Endodermal cell (in vitro differentiated cells): ENCODE data around the gene AARS1. TPM values are rescaled to one million over a fixed set of nuclear protein-coding genes. Genes with fewer than 3 reads are reported as not detected.

ENCODE experiments used
- DNase-seq: peaks from one replicate; pipeline ENCODE4 v3.0.0-alpha.2; 2017
- H3K27ac ChIP-seq: 2 replicates; pipeline ENCODE4 v1.5.1; 2013; ENCODE audit warnings: mild to moderate bottlenecking, low read depth, low read length, moderate library complexity
- H3K27me3 ChIP-seq: 2 replicates; pipeline ENCODE4 v1.6.1; 2013; ENCODE audit warnings: mild to moderate bottlenecking, low read length, moderate library complexity; ENCODE audit not compliant: insufficient read depth, control insufficient read depth, poor library complexity, severe bottlenecking
- H3K36me3 ChIP-seq: 2 replicates; pipeline ENCODE4 v1.7.0; 2013; ENCODE audit warnings: mild to moderate bottlenecking, low read length, moderate library complexity; ENCODE audit not compliant: control insufficient read depth, insufficient read depth
- H3K4me1 ChIP-seq: one replicate; pipeline ENCODE4 v1.7.0; 2013; ENCODE audit warnings: low read length; ENCODE audit not compliant: control insufficient read depth, insufficient read depth
- H3K4me3 ChIP-seq: 2 replicates; pipeline ENCODE4 v1.5.1; 2013; ENCODE audit warnings: mild to moderate bottlenecking, low read length, moderate library complexity
- H3K9ac ChIP-seq: 2 replicates; pipeline ENCODE4 v1.6.1; 2013; ENCODE audit warnings: mild to moderate bottlenecking, low read length, moderate library complexity; ENCODE audit not compliant: poor library complexity, severe bottlenecking; ENCODE audit errors: extremely low read depth
- H3K9me3 ChIP-seq: 2 replicates; pipeline ENCODE4 v1.6.1; 2013; ENCODE audit warnings: mild to moderate bottlenecking, low read length, moderate library complexity; ENCODE audit not compliant: control insufficient read depth
- H3K27ac Mint-ChIP-seq: 2 replicates; pipeline ENCODE4 v1.8.0; 2020; ENCODE audit warnings: mixed read lengths
- H3K27me3 Mint-ChIP-seq: 2 replicates; pipeline ENCODE4 v1.8.0; 2021; ENCODE audit warnings: mild to moderate bottlenecking, mixed read lengths; ENCODE audit not compliant: insufficient read depth
- H3K36me3 Mint-ChIP-seq: 2 replicates; pipeline ENCODE4 v1.8.0; 2020; ENCODE audit warnings: low read depth, mixed read lengths
- H3K4me1 Mint-ChIP-seq: 2 replicates; pipeline ENCODE4 v1.8.0; 2020; ENCODE audit warnings: mixed read lengths
- H3K4me3 Mint-ChIP-seq: 2 replicates; pipeline ENCODE4 v1.8.0; 2020; ENCODE audit warnings: mild to moderate bottlenecking, moderate library complexity, mixed read lengths
- H3K9me3 Mint-ChIP-seq: 2 replicates; pipeline ENCODE4 v1.8.0; 2020; ENCODE audit warnings: mild to moderate bottlenecking, mixed read lengths
- CTCF ChIP-seq: fragments of 200-600 bp; sonication (generic); conservative IDR thresholded peaks from 2 replicates; pipeline ENCODE4 v1.5.0; 2021; ENCODE audit warnings: antibody characterized with exemption, mild to moderate bottlenecking
- WGBS, 2 experiments: methylation state at CpG; one replicate each; pipeline versions ENCODE4 v1.1.5 to v1.1.7; 2013; ENCODE audit warnings: missing lambda C conversion rate in 2 of 2, mixed read lengths in 1 of 2; ENCODE audit not compliant: insufficient coverage in 1 of 2, insufficient read length in 1 of 2; 5-methylcytosine and 5-hydroxymethylcytosine counted together
- total RNA-seq, 2 donors: library from RNA; stranded (reverse); fragmentation: NEBNext Ultra II Directional in 1 of 2; extraction: Animal tissue kit (Norgen Biotek cat#: 25700) in 1 of 2; gene quantifications; 2 replicates in 1 of 2; 3 replicates in 1 of 2; pipeline ENCODE4 v1.2.1, GENCODE V29; 2021

The AARS1 gene
- total RNA-seq, 2 donors from 2014 or later, result 132 to 143 TPM

- Histone ChIP-seq H3K36me3 (peaks cover 36% of the 10 kb centered on the region), H3K9ac (no peak overlapping the region), H3K4me3 (no peak overlapping the region), H3K9me3 (no peaks in the 10 kb centered on the region), H3K27ac (no peak overlapping the region), H3K4me1 (no peaks in the 10 kb centered on the region), H3K27me3 (no peaks in the 10 kb centered on the region)
- 82% methylated on average over 9 of the region's 9 CpGs for WGBS, 2 experiments
- DNase-seq, result peak; percentile 69
- H3K9me3 Mint-ChIP-seq, result no peaks in the 10 kb centered on the region
- no peak overlapping the region for H3K4me3 Mint-ChIP-seq
- no peaks in the 10 kb centered on the region for H3K27me3 Mint-ChIP-seq
- H3K4me1 Mint-ChIP-seq, result no peaks in the 10 kb centered on the region
- H3K36me3 Mint-ChIP-seq, result peaks cover 55% of the 10 kb centered on the region
- peak overlapping the region; percentile 82 for H3K27ac Mint-ChIP-seq
- TF ChIP-seq CTCF, result peak; percentile 79
Measured at GRCh38 chr16:70331588-70332358, 42.5 kb upstream of the AARS1 start.

GRCh38 chr16:70331091-70331490 lies 41.8 kb upstream of the AARS1 start:
- WGBS, 2 experiments, result 83% methylated on average over 1 of the region's 1 CpG; no CpG with 5 or more reads in 1 of the 2 experiments
- peaks cover 52% of the 10 kb centered on the region for H3K36me3 Mint-ChIP-seq
- TF ChIP-seq CTCF, result no peak

GRCh38 chr16:70324998-70325747 lies 35.9 kb upstream of the AARS1 start:
- Histone ChIP-seq H3K27me3 (no peaks in the 10 kb centered on the region), H3K4me1 (no peaks in the 10 kb centered on the region), H3K27ac (no peak overlapping the region), H3K4me3 (no peak overlapping the region), H3K9ac (no peak overlapping the region), H3K36me3 (peaks cover 31% of the 10 kb centered on the region), H3K9me3 (no peaks in the 10 kb centered on the region)
- no peaks in the 10 kb centered on the region for H3K9me3 Mint-ChIP-seq
- TF ChIP-seq CTCF, result no peak
- WGBS, 2 experiments, result 94 to 95% methylated on average over 6 to 7 of the region's 7 CpGs
- peaks cover 40% of the 10 kb centered on the region for H3K36me3 Mint-ChIP-seq
- no peak overlapping the region for H3K27ac Mint-ChIP-seq
- no peaks in the 10 kb centered on the region for H3K4me1 Mint-ChIP-seq
- no peaks in the 10 kb centered on the region for H3K27me3 Mint-ChIP-seq
- no peak for DNase-seq
- H3K4me3 Mint-ChIP-seq, result no peak overlapping the region

More at GRCh38 chr16:70331091-70331490, 41.8 kb upstream of the AARS1 start:
- Histone ChIP-seq H3K27me3 (no peaks in the 10 kb centered on the region), H3K9me3 (no peaks in the 10 kb centered on the region), H3K4me1 (no peaks in the 10 kb centered on the region), H3K27ac (no peak overlapping the region), H3K36me3 (peaks cover 37% of the 10 kb centered on the region), H3K9ac (no peak overlapping the region), H3K4me3 (no peak overlapping the region)
- no peak overlapping the region for H3K4me3 Mint-ChIP-seq
- no peaks in the 10 kb centered on the region for H3K4me1 Mint-ChIP-seq
- H3K9me3 Mint-ChIP-seq, result no peaks in the 10 kb centered on the region
- no peak overlapping the region for H3K27ac Mint-ChIP-seq
- no peak for DNase-seq
- no peaks in the 10 kb centered on the region for H3K27me3 Mint-ChIP-seq
